Measurements from ENCODE around the gene EHMT1. TPM values are rescaled to one million over a fixed set of nuclear protein-coding genes. Genes with fewer than 3 reads are reported as not detected.

The EHMT1 gene
- total and polyA plus RNA-seq, 2 of the 8 experiments (the other 6 are each of a cell fraction or from before 2014, with no cell fraction given): 95.7 to 163 TPM

- Histone ChIP-seq H3K36me3 (ENCODE audit: control insufficient read depth in 2 of 4, insufficient read depth in 4 of 4, low read length in 3 of 4) (peaks cover 0 to 15% (median 6%) of the 10 kb centered on the region in 4 experiments; a peak in 4 of 8 replicates), H3K9ac (replicated peaks in 1 of 4; ENCODE audit: extremely low read depth in 1 of 4, low read depth in 3 of 4, low read length in 3 of 4) (no peak overlapping the region), H3K23me2 (ENCODE audit: low read depth, low read length) (no peaks in the 10 kb centered on the region), H3K79me2 (ENCODE audit: control insufficient read depth in 1 of 2, insufficient read depth in 2 of 2, low read length in 2 of 2) (peaks cover 9 to 92% of the 10 kb centered on the region in 2 experiments), H3K56ac (replicated peaks; ENCODE audit: insufficient read length, low read depth, low read length) (no peak overlapping the region), H2BK5ac (ENCODE audit: low read depth, low read length) (0 out of 2 replicates have a peak overlapping the region, but pooled peaks have one; percentile 35), H3K27ac (ENCODE audit: low read depth, low read length) (no peak overlapping the region), H2AFZ (ENCODE audit: low read length) (no peak overlapping the region), H3K4me3 (ENCODE audit: extremely low read depth in 1 of 4, insufficient read depth in 2 of 4, low read depth in 3 of 4, low read length in 4 of 4) (no peak overlapping the region), H2BK120ac (replicated peaks; ENCODE audit: low read depth, low read length) (no peak overlapping the region), H3K18ac (ENCODE audit: extremely low read depth, low read length) (peak overlapping the region; percentile 78; the same call in 1 of the 2 replicates), H4K5ac (ENCODE audit: insufficient read length, low read depth, low read length) (no peak overlapping the region), H3K14ac (ENCODE audit: insufficient read length) (no peak overlapping the region), H3K79me1 (ENCODE audit: low read depth, low read length) (peaks cover 28% of the 10 kb centered on the region), H2BK20ac (ENCODE audit: low read length) (no peak overlapping the region), H3K9me3 (ENCODE audit: insufficient read depth in 2 of 2, low read depth in 1 of 2, low read length in 1 of 2) (peaks cover 11 to 12% of the 10 kb centered on the region in 2 experiments), H2BK15ac (ENCODE audit: low read length) (no peak overlapping the region), H4K91ac (replicated peaks; ENCODE audit: insufficient read length, low read length) (no peak overlapping the region), H3K4ac (replicated peaks; ENCODE audit: insufficient read length, low read depth, low read length) (peak overlapping the region; percentile 66), H4K8ac (ENCODE audit: extremely low read depth, insufficient read depth, low read length) (no peak overlapping the region), H4K20me1 (replicated peaks in 1 of 2; ENCODE audit: control insufficient read depth in 1 of 2, insufficient read depth in 2 of 2, low read length in 2 of 2) (peaks cover 20 to 29% of the 10 kb centered on the region in 2 experiments), H3K27me3 (replicated peaks in 1 of 4; ENCODE audit: control insufficient read depth in 3 of 4, extremely low read depth in 1 of 4, insufficient read depth in 3 of 4, low read length in 3 of 4) (no peaks in the 10 kb centered on the region), H3K4me2 (ENCODE audit: insufficient read depth in 1 of 2, low read depth in 2 of 2, low read length in 2 of 2) (no peak overlapping the region), H3K4me1 (replicated peaks in 1 of 4; ENCODE audit: control insufficient read depth in 3 of 4, insufficient read depth in 4 of 4, low read length in 3 of 4) (peaks cover 0 to 23% (median 7%) of the 10 kb centered on the region in 4 experiments; a peak in 5 of 7 replicates), H2BK12ac (ENCODE audit: low read depth, low read length) (no peak overlapping the region), H3K23ac (ENCODE audit: insufficient read length) (no peak overlapping the region), H2AK5ac (ENCODE audit: low read depth, low read length) (no peak overlapping the region)
- DNase-seq (ENCODE audit: low read depth in 1 of 2, low spot score in 2 of 2): no peak
- no peak for FAIRE-seq
- CTCF ChIA-PET (ENCODE audit: partially characterized antibody): interaction anchor here (1.0 to 6.3 kb wide), 3 partner anchors 18 to 35 kb away, joined by 3 to 36 read pairs (median 3); no protein-coding TSS in a partner anchor
- no peak for TF ChIP-seq CTBP2 (IDR thresholded peaks at IDR 0.05; ENCODE audit: borderline replicate concordance, insufficient read depth, insufficient read length, low read length)
- no peak for TF ChIP-seq TAF1 (IDR thresholded peaks at IDR 0.05; ENCODE audit: low read depth, low read length)
- no peak for TF ChIP-seq ZNF274 (IDR thresholded peaks at IDR 0.05; ENCODE audit: borderline replicate concordance, extremely low read depth, low read length)
- TF ChIP-seq KDM5A (IDR thresholded peaks at IDR 0.05; ENCODE audit: low read length): no peak
- TF ChIP-seq RNF2 (IDR thresholded peaks at IDR 0.05; ENCODE audit: borderline replicate concordance, low read depth, low read length, missing control alignments, poor library complexity, severe bottlenecking): no peak
- TF ChIP-seq RAD21 (IDR thresholded peaks at IDR 0.05 in 1 of 2, conservative IDR thresholded peaks at IDR 0.05 in 1 of 2; ENCODE audit: low read depth in 2 of 2, low read length in 2 of 2): no peak
- no peak for TF ChIP-seq YY1 (IDR thresholded peaks at IDR 0.05; ENCODE audit: low read depth, low read length)
- TF ChIP-seq ATF2 (IDR thresholded peaks at IDR 0.05; ENCODE audit: low read length): no peak
- no peak for TF ChIP-seq GTF2F1 (IDR thresholded peaks at IDR 0.05; ENCODE audit: borderline replicate concordance, low read depth, low read length)
- POLR2A ChIA-PET (ENCODE audit: partially characterized antibody): no interaction called here
- 89% methylated on average over 4 of the region's 6 CpGs; no CpG with 5 or more reads in 1 of the 2 experiments for WGBS, 2 experiments (ENCODE audit: extremely low coverage in 1 of 2, insufficient coverage in 1 of 2, insufficient read length in 1 of 2, insufficient replicate concordance in 2 of 2, low coverage in 1 of 2, low lambda C conversion rate in 2 of 2, missing lambda C conversion rate in 1 of 2)
Observed at GRCh38 chr9:137707361-137707760, 88.6 kb downstream of the EHMT1 start.

All from H1 (cell line).